Measurements from ENCODE around the gene GMPPA. TPM values are rescaled to one million over a fixed set of nuclear protein-coding genes. Genes with fewer than 3 reads are reported as not detected.
A peak's percentile ranks its signal among the peaks of the same experiment; 100 is the strongest.

The GMPPA gene
- polyA plus RNA-seq, 2 of the 4 experiments (the other 2 are of a cell fraction), result 36.2 to 46.2 TPM

GRCh38 chr2:219510512-219511135, 11.9 kb downstream of the GMPPA start:
- ATAC-seq, result no peak
- TF ChIP-seq GATA3 (IDR thresholded peaks at IDR 0.05; ENCODE audit: borderline replicate concordance) (no peak), MAFK (IDR thresholded peaks at IDR 0.05; ENCODE audit: partially characterized antibody) (no peak), REST (IDR thresholded peaks at IDR 0.05) (no peak), CHD4 (IDR thresholded peaks at IDR 0.05; ENCODE audit: borderline replicate concordance) (no peak), RARB (CRISPR knock-in tag; IDR thresholded peaks at IDR 0.05) (no peak), TFCP2L1 (CRISPR knock-in tag; IDR thresholded peaks at IDR 0.05) (no peak), BHLHE40 (IDR thresholded peaks at IDR 0.05; ENCODE audit: low read depth, low read length) (no peak), MAZ (IDR thresholded peaks at IDR 0.05; ENCODE audit: borderline replicate concordance, low read depth, low read length) (no peak), BCL3 (IDR thresholded peaks at IDR 0.05) (no peak), HDAC2 (IDR thresholded peaks at IDR 0.05) (no peak), FOXS1 (CRISPR knock-in tag; IDR thresholded peaks at IDR 0.05) (no peak)
- TF ChIP-seq, protein P1, sequence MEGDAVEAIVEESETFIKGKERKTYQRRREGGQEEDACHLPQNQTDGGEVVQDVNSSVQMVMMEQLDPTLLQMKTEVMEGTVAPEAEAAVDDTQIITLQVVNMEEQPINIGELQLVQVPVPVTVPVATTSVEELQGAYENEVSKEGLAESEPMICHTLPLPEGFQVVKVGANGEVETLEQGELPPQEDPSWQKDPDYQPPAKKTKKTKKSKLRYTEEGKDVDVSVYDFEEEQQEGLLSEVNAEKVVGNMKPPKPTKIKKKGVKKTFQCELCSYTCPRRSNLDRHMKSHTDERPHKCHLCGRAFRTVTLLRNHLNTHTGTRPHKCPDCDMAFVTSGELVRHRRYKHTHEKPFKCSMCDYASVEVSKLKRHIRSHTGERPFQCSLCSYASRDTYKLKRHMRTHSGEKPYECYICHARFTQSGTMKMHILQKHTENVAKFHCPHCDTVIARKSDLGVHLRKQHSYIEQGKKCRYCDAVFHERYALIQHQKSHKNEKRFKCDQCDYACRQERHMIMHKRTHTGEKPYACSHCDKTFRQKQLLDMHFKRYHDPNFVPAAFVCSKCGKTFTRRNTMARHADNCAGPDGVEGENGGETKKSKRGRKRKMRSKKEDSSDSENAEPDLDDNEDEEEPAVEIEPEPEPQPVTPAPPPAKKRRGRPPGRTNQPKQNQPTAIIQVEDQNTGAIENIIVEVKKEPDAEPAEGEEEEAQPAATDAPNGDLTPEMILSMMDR (IDR thresholded peaks at IDR 0.05), result no peak
- TF ChIP-seq, protein P2, sequence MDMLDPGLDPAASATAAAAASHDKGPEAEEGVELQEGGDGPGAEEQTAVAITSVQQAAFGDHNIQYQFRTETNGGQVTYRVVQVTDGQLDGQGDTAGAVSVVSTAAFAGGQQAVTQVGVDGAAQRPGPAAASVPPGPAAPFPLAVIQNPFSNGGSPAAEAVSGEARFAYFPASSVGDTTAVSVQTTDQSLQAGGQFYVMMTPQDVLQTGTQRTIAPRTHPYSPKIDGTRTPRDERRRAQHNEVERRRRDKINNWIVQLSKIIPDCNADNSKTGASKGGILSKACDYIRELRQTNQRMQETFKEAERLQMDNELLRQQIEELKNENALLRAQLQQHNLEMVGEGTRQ (IDR thresholded peaks at IDR 0.05), result no peak
- TF ChIP-seq, protein P3, sequence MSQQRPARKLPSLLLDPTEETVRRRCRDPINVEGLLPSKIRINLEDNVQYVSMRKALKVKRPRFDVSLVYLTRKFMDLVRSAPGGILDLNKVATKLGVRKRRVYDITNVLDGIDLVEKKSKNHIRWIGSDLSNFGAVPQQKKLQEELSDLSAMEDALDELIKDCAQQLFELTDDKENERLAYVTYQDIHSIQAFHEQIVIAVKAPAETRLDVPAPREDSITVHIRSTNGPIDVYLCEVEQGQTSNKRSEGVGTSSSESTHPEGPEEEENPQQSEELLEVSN (IDR thresholded peaks at IDR 0.05; ENCODE audit: borderline replicate concordance, low read depth), result no peak
- 69% methylated on average over 21 of the region's 22 CpGs for WGBS (ENCODE audit: missing lambda C conversion rate)
- no peak for FAIRE-seq
- H3K9me3 ChIP-seq, result no peaks in the 10 kb centered on the region
- no peak for DNase-seq (ENCODE audit: low read depth in 1 of 2, low spot score in 1 of 2)
- peak overlapping the region in 1 of 2 experiments; percentile 80; a peak in 3 of 6 replicates for H3K27ac ChIP-seq
- POLR2A ChIA-PET, result interaction anchor here (0.8 to 2.5 kb wide), 6 partner anchors 10 to 123 kb away, joined by 3 to 24 read pairs (median 4); partner anchors contain the start of genes DNPEP and GMPPA
- CTCF ChIA-PET, result interaction anchor here (0.6 to 89.4 kb wide), 15 partner anchors 4 to 697 kb away, joined by 3 to 3291 read pairs (median 5); partner anchors contain the start of genes ASIC4, CHPF, DNPEP and GMPPA
- H3K4me2 ChIP-seq, result peak overlapping the region; percentile 82
- H3K4me3 ChIP-seq, result no peak overlapping the region; the same call in 2 of the 3 replicates
- H3K4me1 ChIP-seq, result peaks cover 12% of the 10 kb centered on the region

DNA sequence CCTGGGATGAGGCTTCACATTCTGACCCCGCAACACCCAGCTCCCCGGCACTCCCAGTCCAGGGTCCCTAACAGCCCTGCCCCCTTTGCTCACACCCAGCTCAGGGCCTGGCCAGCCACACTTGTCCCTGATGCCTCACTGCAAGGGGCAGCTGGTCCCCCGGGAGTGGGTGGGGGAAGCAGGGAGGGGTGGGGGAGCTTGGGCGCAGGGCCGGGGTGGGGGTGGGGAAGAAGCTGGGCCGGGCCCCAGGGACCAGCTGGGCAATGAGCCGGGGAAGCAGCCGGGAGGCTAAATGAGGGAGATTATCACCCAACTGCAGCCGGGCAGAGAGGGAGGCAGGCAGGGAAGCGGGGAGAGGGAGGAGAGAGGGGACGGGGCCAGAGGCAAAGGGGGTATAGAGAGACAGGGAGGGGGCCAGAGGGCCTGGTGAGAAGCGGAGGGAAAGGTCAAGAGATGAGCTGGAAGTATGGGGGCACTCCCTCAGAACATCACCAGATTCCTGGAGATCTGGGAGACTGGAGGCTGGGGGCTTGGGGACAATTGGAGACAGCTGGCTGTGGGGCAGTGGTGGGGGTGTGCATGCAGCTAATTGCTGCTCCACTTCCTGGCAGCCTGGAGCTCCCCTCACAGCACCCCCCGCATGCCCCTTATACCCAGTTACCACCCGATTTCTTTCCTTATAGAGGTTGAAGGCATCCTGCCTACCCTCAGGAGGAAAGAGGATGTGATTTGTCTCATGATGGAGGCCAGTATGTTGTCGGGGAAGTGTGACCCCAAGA, 13.0 kb downstream of the GMPPA start:
- H3K9me3 ChIP-seq, result no peaks in the 10 kb centered on the region
- WGBS (ENCODE audit: missing lambda C conversion rate), result 60% methylated on average over 9 of the region's 15 CpGs
- no peak overlapping the region for H3K4me3 ChIP-seq
- no peak overlapping the region for H3K4me2 ChIP-seq
- H3K4me1 ChIP-seq, result peaks cover 12% of the 10 kb centered on the region
- no peak for DNase-seq (ENCODE audit: low read depth in 1 of 2, low spot score in 1 of 2)
- no peak for ATAC-seq
- POLR2A ChIA-PET, result interaction anchor here (0.7 to 1.8 kb wide), 3 partner anchors 13 to 120 kb away, joined by 3 to 5 read pairs (median 3); partner anchors contain the start of gene GMPPA
- CTCF ChIA-PET, result interaction anchor here (0.8 to 89.4 kb wide), 4 partner anchors 6 to 453 kb away, joined by 4 to 3291 read pairs (median 1648); partner anchors contain the start of genes ASIC4, CHPF, GMPPA and OBSL1
- no peak for FAIRE-seq
- no peak overlapping the region for H3K27ac ChIP-seq
- TF ChIP-seq NFE2L2 (conservative IDR thresholded peaks at IDR 0.05; ENCODE audit: low read length) (no peak), RFX5 (IDR thresholded peaks at IDR 0.05) (no peak), CEBPB (IDR thresholded peaks at IDR 0.05) (no peak), JUN (IDR thresholded peaks at IDR 0.05) (no peak), TP53 (CRISPR knock-in tag; IDR thresholded peaks at IDR 0.05) (no peak), RNF2 (IDR thresholded peaks at IDR 0.05; ENCODE audit: borderline replicate concordance, low read depth) (no peak), KDM5A (IDR thresholded peaks at IDR 0.05) (no peak), KDM1A (IDR thresholded peaks at IDR 0.05; ENCODE audit: low read depth) (no peak), RCOR1 (IDR thresholded peaks at IDR 0.05; ENCODE audit: low read depth, low read length) (no peak), FOSL2 (IDR thresholded peaks at IDR 0.05) (no peak), FOSL2 (CRISPR knock-in tag; IDR thresholded peaks at IDR 0.05) (no peak)
- TF ChIP-seq, protein P4, sequence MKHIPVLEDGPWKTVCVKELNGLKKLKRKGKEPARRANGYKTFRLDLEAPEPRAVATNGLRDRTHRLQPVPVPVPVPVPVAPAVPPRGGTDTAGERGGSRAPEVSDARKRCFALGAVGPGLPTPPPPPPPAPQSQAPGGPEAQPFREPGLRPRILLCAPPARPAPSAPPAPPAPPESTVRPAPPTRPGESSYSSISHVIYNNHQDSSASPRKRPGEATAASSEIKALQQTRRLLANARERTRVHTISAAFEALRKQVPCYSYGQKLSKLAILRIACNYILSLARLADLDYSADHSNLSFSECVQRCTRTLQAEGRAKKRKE (CRISPR knock-in tag; IDR thresholded peaks at IDR 0.05; ENCODE audit: low read depth), result no peak

Data from A549 (cell line).